GM12872 (cell line): ENCODE measurements around the gene RPS23.

ENCODE experiments used
- TF ChIP-seq, protein P1 (sequence below): IDR thresholded peaks from 3 replicates; pipeline ENCODE4 v1.5.1; 2011; ENCODE audit warnings: low read depth, mild to moderate bottlenecking, low read length, moderate library complexity; ENCODE audit not compliant: insufficient read depth

RPS23 gene

DNA sequence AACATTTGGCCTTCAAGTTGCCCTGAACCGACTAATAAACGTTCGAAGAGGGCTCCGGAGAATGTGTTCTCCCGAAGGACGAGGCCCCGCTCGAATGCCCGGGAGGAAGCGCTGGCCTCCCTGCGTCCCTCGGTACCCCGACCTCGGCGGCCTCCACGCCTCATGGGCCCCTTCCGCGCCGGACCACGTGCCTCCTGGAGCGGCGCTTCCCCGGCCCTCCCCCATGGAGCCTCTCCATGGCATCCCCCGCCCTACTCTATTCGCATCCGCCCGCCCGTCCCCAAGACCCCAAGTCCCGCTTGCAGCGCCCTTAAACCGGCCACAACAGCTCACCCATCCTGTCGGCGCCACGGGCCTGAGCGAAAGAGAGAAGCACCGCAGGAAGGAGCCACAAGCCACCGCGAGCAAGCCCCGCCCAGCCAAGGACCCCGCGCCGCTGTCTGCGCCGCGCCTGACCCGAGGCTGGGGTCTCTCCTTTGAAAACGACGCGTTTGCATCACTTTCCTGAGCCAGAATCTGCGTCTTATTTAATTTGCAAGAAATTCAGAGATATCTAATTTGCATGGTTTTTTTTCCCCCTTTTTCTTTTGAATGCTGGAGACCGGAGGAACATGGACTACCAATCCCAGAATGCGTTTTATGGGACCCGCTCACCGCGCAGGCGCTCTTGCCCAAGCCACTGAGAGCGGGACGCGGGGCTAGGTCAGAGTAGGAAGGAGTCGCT is at the start of gene RPS23:
Gene RPS23, minus strand, starts transcription at position 368 of the 724 bp plus-strand sequence. Its CDS starts 31 bp downstream, at position 337.
- TF ChIP-seq, protein P1, sequence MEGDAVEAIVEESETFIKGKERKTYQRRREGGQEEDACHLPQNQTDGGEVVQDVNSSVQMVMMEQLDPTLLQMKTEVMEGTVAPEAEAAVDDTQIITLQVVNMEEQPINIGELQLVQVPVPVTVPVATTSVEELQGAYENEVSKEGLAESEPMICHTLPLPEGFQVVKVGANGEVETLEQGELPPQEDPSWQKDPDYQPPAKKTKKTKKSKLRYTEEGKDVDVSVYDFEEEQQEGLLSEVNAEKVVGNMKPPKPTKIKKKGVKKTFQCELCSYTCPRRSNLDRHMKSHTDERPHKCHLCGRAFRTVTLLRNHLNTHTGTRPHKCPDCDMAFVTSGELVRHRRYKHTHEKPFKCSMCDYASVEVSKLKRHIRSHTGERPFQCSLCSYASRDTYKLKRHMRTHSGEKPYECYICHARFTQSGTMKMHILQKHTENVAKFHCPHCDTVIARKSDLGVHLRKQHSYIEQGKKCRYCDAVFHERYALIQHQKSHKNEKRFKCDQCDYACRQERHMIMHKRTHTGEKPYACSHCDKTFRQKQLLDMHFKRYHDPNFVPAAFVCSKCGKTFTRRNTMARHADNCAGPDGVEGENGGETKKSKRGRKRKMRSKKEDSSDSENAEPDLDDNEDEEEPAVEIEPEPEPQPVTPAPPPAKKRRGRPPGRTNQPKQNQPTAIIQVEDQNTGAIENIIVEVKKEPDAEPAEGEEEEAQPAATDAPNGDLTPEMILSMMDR, result no peak

DNA sequence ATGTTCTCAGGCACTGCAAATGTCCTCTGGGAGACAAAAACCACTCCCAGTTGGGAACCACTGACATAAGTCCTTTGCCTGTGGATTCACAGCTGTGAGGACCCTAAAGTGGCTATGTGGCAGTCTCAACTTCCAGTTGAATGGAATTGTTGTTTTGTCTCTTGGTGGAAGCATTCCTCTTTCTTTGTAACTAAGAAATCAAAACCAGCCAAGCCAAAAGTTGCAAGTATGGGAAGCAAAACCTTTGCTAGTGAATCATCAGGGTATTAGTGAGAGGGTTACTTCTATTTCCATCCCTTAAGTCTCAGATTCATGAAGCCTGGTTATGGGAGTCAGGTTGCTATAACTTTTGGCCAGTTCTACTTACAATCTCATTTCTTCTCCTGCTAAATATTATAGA is 49.8 kb upstream of the RPS23 start:
- TF ChIP-seq, protein P1, result no peak

DNA sequence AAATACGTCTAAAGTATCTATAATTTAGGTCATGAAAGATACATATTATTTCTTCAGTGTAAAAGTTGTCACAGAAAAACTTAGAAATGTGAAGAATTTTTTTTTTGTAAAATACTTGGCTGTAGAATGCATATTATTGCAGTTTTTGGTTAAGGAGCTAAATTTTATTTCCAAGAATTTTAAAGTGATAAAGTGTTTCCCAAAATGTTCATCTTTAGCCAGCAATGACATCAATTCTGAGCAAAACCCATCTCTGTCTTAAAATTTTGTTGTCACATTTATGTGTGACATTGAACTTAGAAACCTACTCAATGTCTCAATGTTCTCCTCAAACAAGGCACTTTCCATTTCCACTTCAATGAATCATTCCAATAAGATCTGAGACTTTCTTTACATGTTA is 47.8 kb upstream of the RPS23 start:
- TF ChIP-seq, protein P1, result no peak

DNA sequence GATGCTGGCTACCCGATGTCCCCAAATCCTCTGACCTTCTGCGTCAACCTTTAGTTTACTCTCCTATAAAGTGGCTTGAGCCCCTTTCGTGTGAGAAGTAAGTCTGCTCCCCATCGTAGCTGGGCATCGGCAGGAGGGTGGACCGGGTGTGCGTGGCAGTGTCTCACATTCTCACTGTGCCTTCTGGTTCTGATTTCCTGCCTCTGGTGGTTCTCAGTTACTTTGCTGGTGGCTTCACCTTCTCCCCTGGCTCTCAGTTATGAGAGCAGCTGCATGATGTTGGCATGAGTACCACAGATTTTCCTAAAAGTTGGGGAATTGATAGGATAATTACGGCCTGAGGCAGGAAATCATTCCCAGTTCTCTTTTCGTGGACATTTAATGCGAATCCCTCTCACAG is 47.0 kb upstream of the RPS23 start:
- TF ChIP-seq, protein P1, result no peak

DNA sequence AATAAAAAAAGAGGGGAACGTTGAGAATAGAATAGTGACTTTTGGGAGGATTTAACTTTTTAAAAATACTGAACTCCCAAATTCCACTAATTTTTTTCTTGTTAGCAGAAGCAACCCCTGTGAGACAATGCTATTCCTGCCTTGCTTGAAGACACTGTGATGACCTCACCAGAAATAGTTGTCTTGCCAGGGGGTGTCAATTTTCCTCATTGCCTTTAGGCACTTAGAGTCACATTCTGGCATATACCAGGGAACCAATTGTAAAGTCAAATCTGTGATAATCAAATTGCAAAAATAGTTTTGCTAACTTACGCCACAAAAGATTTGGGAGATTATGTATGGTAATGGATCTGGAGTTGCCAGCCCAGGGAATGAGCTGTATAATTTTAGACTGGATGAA is 42.8 kb upstream of the RPS23 start:
- TF ChIP-seq, protein P1, result no peak

DNA sequence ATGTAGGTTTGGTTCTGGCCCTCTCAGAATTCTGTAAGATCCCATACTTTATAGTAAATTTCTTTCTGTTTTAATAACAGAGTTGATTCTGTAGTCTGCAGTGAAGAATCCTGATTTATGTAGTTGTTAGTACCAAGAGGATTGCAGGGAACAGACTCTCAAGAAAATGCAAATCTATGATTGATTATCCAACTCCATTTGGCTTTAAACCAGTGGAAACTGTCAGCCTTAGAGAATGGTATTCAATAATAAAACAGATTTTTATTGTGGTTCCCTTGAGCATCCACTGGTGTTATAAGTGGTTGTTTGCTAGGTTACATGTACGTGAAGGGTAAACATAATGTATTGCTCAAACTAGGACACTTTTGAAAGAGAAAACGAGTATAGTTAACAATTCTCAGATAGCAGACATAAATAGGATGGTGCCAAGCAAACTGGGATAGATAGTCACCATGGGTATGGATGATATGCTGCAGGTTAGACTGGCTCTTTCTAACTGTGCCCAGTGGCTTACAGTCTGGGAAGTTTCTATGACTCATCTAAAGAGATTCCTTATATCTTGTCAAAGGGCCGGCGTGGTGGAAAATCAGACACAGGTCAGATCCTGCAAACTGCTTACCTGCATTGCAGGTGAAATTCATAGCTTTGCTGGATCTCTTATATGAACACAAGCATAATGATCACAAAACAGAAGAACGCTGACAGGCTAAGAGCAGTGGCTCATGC is 41.7 kb upstream of the RPS23 start:
- TF ChIP-seq, protein P1, result no peak

DNA sequence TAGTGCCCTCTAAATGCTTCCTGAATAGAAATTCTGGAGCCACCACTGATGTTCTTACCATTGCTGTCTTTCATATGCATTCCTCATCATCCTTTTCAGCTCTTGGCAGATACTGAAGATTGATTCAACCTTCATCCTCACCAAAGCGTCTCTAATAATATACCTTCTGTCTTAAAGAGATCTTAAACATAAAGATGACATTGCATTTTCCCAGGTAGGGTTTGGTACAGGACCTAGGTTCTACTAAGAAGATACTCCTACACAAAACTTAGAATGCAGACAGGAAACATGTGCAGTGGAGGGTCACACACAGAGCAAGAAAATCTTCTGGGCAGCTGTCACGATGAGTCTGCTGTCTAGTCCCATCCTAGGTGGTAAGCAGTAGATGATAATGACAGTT is 41.0 kb upstream of the RPS23 start:
- TF ChIP-seq, protein P1, result no peak
